Neuronal stem cell (in vitro differentiated cells): ENCODE data around the gene AIFM1.

ENCODE experiments used
- DNase-seq: peaks from one replicate; pipeline ENCODE4 v3.0.0-alpha.2; 2013; ENCODE audit warnings: low spot score
- H2AFZ ChIP-seq: one replicate; pipeline ENCODE4 v1.6.1; 2013; ENCODE audit warnings: mild to moderate bottlenecking, low read length, inconsistent platforms
- H2AK5ac ChIP-seq: 2 replicates; pipeline ENCODE4 v1.6.1; 2013; ENCODE audit warnings: low read depth, mild to moderate bottlenecking, inconsistent platforms, low read length, moderate library complexity, mixed read lengths
- H2BK120ac ChIP-seq: 2 replicates; pipeline ENCODE4 v1.6.1; 2013; ENCODE audit warnings: low read depth, mild to moderate bottlenecking, inconsistent platforms, low read length, moderate library complexity, mixed read lengths
- H2BK12ac ChIP-seq: one replicate; pipeline ENCODE4 v1.6.1; 2013; ENCODE audit warnings: low read length, inconsistent platforms
- H2BK15ac ChIP-seq: 2 replicates; pipeline ENCODE4 v1.6.1; 2013; ENCODE audit warnings: mild to moderate bottlenecking, low read length, inconsistent platforms, mixed read lengths
- H2BK5ac ChIP-seq: one replicate; pipeline ENCODE4 v1.6.1; 2013; ENCODE audit warnings: inconsistent platforms, mild to moderate bottlenecking, low read length, moderate library complexity
- H3K14ac ChIP-seq: one replicate; pipeline ENCODE4 v1.6.1; 2013; ENCODE audit warnings: low read length, inconsistent platforms
- H3K18ac ChIP-seq: 2 replicates; pipeline ENCODE4 v1.6.1; 2013; ENCODE audit warnings: low read length, inconsistent platforms
- H3K23ac ChIP-seq: 2 replicates; pipeline ENCODE4 v1.6.1; 2013; ENCODE audit warnings: low read depth, mild to moderate bottlenecking, mixed read lengths, low read length, inconsistent platforms; ENCODE audit not compliant: poor library complexity
- H3K27ac ChIP-seq: replicated peaks from 3 replicates; pipeline ENCODE4 v1.5.1; 2013; ENCODE audit warnings: low read length, inconsistent platforms
- H3K27me3 ChIP-seq, 3 experiments: 2 replicates each; pipeline ENCODE4 v1.6.1; 2013; ENCODE audit warnings: low read length in 3 of 3, mild to moderate bottlenecking in 2 of 3, inconsistent platforms in 1 of 3, low read depth in 1 of 3, mixed read lengths in 1 of 3, moderate library complexity in 1 of 3; ENCODE audit not compliant: control insufficient read depth in 3 of 3, insufficient read depth in 3 of 3
- H3K36me3 ChIP-seq, 2 donors: replicated peaks in 1 of 2; 2 replicates each; pipeline ENCODE4 v1.6.1; 2013; ENCODE audit warnings: low read length in 2 of 2; ENCODE audit not compliant: control insufficient read depth in 2 of 2, insufficient read depth in 2 of 2
- H3K4ac ChIP-seq: 2 replicates; pipeline ENCODE4 v1.6.1; 2013; ENCODE audit warnings: inconsistent platforms, mild to moderate bottlenecking, low read length, moderate library complexity
- H3K4me1 ChIP-seq, 2 donors: 1 replicate in 1 of 2; 2 replicates in 1 of 2; pipeline ENCODE4 v1.6.1; 2013; ENCODE audit warnings: low read length in 2 of 2, low read depth in 1 of 2; ENCODE audit not compliant: control insufficient read depth in 2 of 2, insufficient read depth in 1 of 2
- H3K4me2 ChIP-seq: one replicate; pipeline ENCODE4 v1.6.1; 2013; ENCODE audit warnings: mild to moderate bottlenecking, low read length, inconsistent platforms; ENCODE audit not compliant: insufficient read depth, poor library complexity, severe bottlenecking
- H3K4me3 ChIP-seq, 2 donors: 2 replicates each; pipeline ENCODE4 v1.5.1; 2013; ENCODE audit warnings: low read length in 2 of 2, mild to moderate bottlenecking in 2 of 2, inconsistent platforms in 1 of 2, moderate library complexity in 1 of 2
- H3K79me1 ChIP-seq: one replicate; pipeline ENCODE4 v1.6.1; 2013; ENCODE audit warnings: low read depth, mild to moderate bottlenecking, inconsistent platforms, low read length, moderate library complexity
- H3K9ac ChIP-seq: one replicate; pipeline ENCODE4 v1.6.1; 2013; ENCODE audit warnings: mild to moderate bottlenecking, low read depth, low read length, inconsistent platforms; ENCODE audit not compliant: poor library complexity
- H3K9me3 ChIP-seq, 2 donors: replicated peaks in 1 of 2; 2 replicates each; pipeline versions ENCODE3 to v1.6.1; 2013; ENCODE audit warnings: low read length in 2 of 2, mild to moderate bottlenecking in 2 of 2, inconsistent platforms in 1 of 2, low read depth in 1 of 2, mixed read lengths in 1 of 2, moderate library complexity in 1 of 2; ENCODE audit not compliant: control insufficient read depth in 2 of 2, insufficient read depth in 1 of 2
- H4K8ac ChIP-seq: one replicate; pipeline ENCODE4 v1.6.1; 2013; ENCODE audit warnings: low read depth, mild to moderate bottlenecking, inconsistent platforms, low read length, moderate library complexity
- H4K91ac ChIP-seq: one replicate; pipeline ENCODE4 v1.6.1; 2013; ENCODE audit warnings: low read length, low read depth, mild to moderate bottlenecking, inconsistent platforms; ENCODE audit not compliant: poor library complexity
- WGBS, 2 donors: extraction: QIAGEN DNeasy Blood & Tissue Kit; methylation state at CpG; one replicate each; pipeline ENCODE4 v1.1.7; 2013; ENCODE audit warnings: missing lambda C conversion rate in 2 of 2, mixed read lengths in 1 of 2; ENCODE audit not compliant: insufficient read length in 2 of 2, insufficient replicate concordance in 1 of 2; ENCODE audit errors: extremely low coverage in 2 of 2; 5-methylcytosine and 5-hydroxymethylcytosine counted together

Gene AIFM1

GRCh38 chrX:130086447-130087206, 79.0 kb downstream of the AIFM1 start:
- H3K23ac ChIP-seq = no peak overlapping the region
- no peak overlapping the region for H2BK5ac ChIP-seq
- H3K9me3 ChIP-seq = no peaks in the 10 kb centered on the region
- no peak overlapping the region for H3K14ac ChIP-seq
- no peak overlapping the region for H2AK5ac ChIP-seq
- H3K27me3 ChIP-seq = peaks cover 0 to 2% (median 0%) of the 10 kb centered on the region in 3 experiments
- H3K36me3 ChIP-seq = no peaks in the 10 kb centered on the region
- no peak overlapping the region for H3K18ac ChIP-seq
- no peak overlapping the region for H3K27ac ChIP-seq
- H3K4me1 ChIP-seq = peaks cover 0 to 2% of the 10 kb centered on the region in 2 donors
- no peak overlapping the region for H3K4ac ChIP-seq
- H3K79me1 ChIP-seq = no peaks in the 10 kb centered on the region
- H2BK12ac ChIP-seq = no peak overlapping the region
- H3K4me2 ChIP-seq = no peak overlapping the region
- peak overlapping the region; percentile 4 for H3K9ac ChIP-seq
- DNase-seq = no peak
- no peak overlapping the region for H3K4me3 ChIP-seq
- H4K8ac ChIP-seq = no peak overlapping the region
- H4K91ac ChIP-seq = no peak overlapping the region
- H2AFZ ChIP-seq = no peak overlapping the region
- no CpG with 5 or more reads among the region's 13 CpGs for WGBS, 2 donors
- H2BK15ac ChIP-seq = no peak overlapping the region
- H2BK120ac ChIP-seq = no peak overlapping the region

GRCh38 chrX:130085551-130086446, 79.8 kb downstream of the AIFM1 start:
- no peak overlapping the region for H3K4ac ChIP-seq
- no peak overlapping the region for H2BK5ac ChIP-seq
- H3K4me3 ChIP-seq = no peak overlapping the region
- H2BK12ac ChIP-seq = no peak overlapping the region
- no peak overlapping the region for H2BK15ac ChIP-seq
- no CpG with 5 or more reads among the region's 11 CpGs for WGBS, 2 donors
- no peak overlapping the region for H3K27ac ChIP-seq
- no peaks in the 10 kb centered on the region for H3K79me1 ChIP-seq
- H4K91ac ChIP-seq = no peak overlapping the region
- peaks cover 0 to 2% (median 0%) of the 10 kb centered on the region in 3 experiments for H3K27me3 ChIP-seq
- peaks cover 0 to 2% of the 10 kb centered on the region in 2 donors for H3K4me1 ChIP-seq
- no peak overlapping the region for H3K23ac ChIP-seq
- no peaks in the 10 kb centered on the region for H3K36me3 ChIP-seq
- H2AK5ac ChIP-seq = no peak overlapping the region
- H2AFZ ChIP-seq = no peak overlapping the region
- peak overlapping the region; percentile 4 for H3K9ac ChIP-seq
- no peaks in the 10 kb centered on the region for H3K9me3 ChIP-seq
- H3K14ac ChIP-seq = no peak overlapping the region
- no peak overlapping the region for H2BK120ac ChIP-seq
- DNase-seq = no peak
- H3K4me2 ChIP-seq = no peak overlapping the region
- H3K18ac ChIP-seq = no peak overlapping the region
- no peak overlapping the region for H4K8ac ChIP-seq

- WGBS, 2 donors = no CpG with 5 or more reads among the region's 9 CpGs
- Histone ChIP-seq H3K4me3 (no peak overlapping the region), H3K4me2 (no peak overlapping the region), H3K9me3 (no peaks in the 10 kb centered on the region), H3K79me1 (no peaks in the 10 kb centered on the region), H3K4ac (no peak overlapping the region), H2BK15ac (no peak overlapping the region), H3K9ac (no peak overlapping the region), H3K14ac (no peak overlapping the region), H3K27me3 (peaks cover 0 to 2% (median 0%) of the 10 kb centered on the region in 3 experiments), H3K18ac (no peak overlapping the region), H2BK5ac (no peak overlapping the region), H4K91ac (no peak overlapping the region), H3K4me1 (peaks cover 0 to 2% of the 10 kb centered on the region in 2 donors), H3K23ac (no peak overlapping the region), H2BK120ac (no peak overlapping the region), H3K36me3 (no peaks in the 10 kb centered on the region), H2BK12ac (no peak overlapping the region), H2AK5ac (no peak overlapping the region), H4K8ac (no peak overlapping the region), H2AFZ (no peak overlapping the region), H3K27ac (no peak overlapping the region)
- no peak for DNase-seq
Measured at GRCh38 chrX:130084631-130085237, 80.9 kb downstream of the AIFM1 start.
